Epithelial cell of esophagus (primary cell): ENCODE results near the gene CATSPER2.
"Not testable (repeated sequence)": the region's sequence is repeated elsewhere in the genome, so short reads cannot be mapped to it uniquely, and the experiment has no call there.

Experiments
- DNase-seq: peaks from one replicate; pipeline ENCODE4 v3.0.0; 2010; ENCODE audit warnings: low read depth
- H3K4me3 ChIP-seq: 2 replicates; pipeline ENCODE4 v1.5.1; 2011; ENCODE audit warnings: mild to moderate bottlenecking, low read length, control low read depth
- CTCF ChIP-seq: IDR thresholded peaks from 2 replicates; pipeline ENCODE4 v1.5.1; 2011; ENCODE audit warnings: low read depth, mild to moderate bottlenecking, low read length, control low read depth, inconsistent platforms; ENCODE audit not compliant: insufficient read depth; ENCODE audit errors: missing control alignments

CATSPER2 gene

DNA sequence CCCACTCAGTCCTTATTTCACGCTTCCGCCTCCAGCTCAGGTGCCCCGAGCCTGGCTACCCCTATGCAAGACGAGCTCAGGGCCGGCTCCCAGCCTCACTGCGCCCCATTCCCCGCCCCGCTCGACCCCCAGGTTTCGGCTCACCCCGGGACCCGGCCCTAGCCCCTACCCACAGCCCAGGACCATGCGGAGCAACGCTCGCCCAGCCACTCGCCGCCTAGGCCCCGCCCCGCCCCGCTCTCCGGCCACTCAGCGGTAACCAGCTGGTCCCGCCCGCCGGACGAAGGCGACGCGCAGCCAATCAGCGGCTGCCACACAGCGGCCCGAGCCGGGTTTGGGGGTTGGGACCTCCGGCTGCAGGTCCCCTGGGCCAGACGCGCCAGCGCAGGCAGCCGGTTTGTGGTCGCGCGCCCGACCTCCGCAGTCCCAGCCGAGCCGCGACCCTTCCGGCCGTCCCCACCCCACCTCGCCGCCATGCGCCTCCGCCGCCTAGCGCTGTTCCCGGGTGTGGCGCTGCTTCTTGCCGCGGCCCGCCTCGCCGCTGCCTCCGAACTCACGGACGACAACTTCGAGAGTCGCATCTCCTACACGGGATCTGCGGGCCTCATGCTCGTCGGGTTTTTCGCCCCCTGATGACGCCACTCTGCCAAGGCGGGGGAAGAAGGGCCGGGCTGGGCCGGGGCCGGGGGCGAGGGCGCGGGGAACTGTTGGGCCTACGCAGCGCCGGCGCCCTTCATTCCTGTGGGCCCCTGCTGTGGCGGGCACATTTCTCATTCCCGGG lies at the start of gene CATSPER2:
CATSPER2 (minus strand) TSS at position 196 of the 781 bp plus-strand sequence. CDS start 783 bp downstream, outside the sequence.
- no peak within 1 kb of the TSS for H3K4me3 ChIP-seq
- no peak for DNase-seq
- no peak for TF ChIP-seq CTCF

DNA sequence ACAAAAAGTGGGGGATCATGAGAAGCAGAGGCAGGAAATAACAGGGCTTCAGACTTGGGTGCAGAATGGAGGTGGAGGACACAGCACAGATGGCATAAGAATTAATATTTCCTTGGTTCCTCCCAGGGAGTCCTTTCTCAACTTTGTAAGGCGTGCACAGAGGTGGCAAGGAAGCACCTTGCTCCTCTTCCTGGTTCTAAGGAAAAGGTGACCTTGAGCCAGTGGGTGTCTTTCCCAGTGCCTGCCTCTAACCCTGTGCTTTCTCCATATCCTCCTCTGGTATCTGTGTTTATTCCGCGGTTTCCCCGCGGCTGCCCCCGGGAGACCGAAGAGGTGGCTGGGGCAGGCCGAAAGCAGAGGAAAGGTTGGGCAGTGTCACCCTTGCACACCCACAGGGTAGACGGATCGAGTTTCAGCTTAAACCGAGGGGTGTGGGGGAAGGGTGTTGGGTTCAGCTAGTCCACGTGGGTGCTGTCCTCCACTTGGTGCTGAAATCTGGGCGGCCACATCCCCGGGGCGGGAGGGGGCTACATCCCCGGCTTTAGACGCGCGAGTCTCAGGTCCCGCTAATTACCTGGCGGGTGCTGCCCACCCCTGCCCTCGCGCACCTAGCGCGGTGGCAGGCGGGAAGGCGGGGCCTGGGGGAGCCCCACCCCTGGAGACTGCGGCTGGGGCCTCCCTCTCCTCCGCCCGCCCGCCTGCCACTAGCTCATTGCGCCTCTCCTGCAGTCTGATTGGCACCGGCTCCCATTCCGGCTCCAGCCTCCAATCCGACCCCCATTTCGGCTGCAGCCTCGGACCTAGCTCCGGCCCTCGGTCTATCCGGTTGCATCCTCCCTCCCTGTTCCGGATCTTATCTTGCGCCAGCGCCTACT lies 44.7 kb upstream of the CATSPER2 start, which contains the start of gene CKMT1A:
CKMT1A (plus strand) TSS at position 712 of the 875 bp plus-strand sequence. CDS start 192 bp downstream, outside the sequence.
- H3K4me3 ChIP-seq, DNase-seq: not testable (repeated sequence)

GRCh38 chr15:43692679-43693078 lies 44.0 kb upstream of the CATSPER2 start:
- DNase-seq: not testable (repeated sequence)

GRCh38 chr15:43689604-43690301 lies 41.1 kb upstream of the CATSPER2 start:
- not testable (repeated sequence) for DNase-seq

More at GRCh38 chr15:43692679-43693078, 44.0 kb upstream of the CATSPER2 start:
- H3K4me3 ChIP-seq: not testable (repeated sequence)

GRCh38 chr15:43674175-43674574 lies 25.5 kb upstream of the CATSPER2 start:
- H3K4me3 ChIP-seq, DNase-seq: not testable (repeated sequence)

More at GRCh38 chr15:43689604-43690301, 41.1 kb upstream of the CATSPER2 start:
- H3K4me3 ChIP-seq: not testable (repeated sequence)

GRCh38 chr15:43666177-43666576 lies 17.5 kb upstream of the CATSPER2 start:
- DNase-seq, H3K4me3 ChIP-seq: not testable (repeated sequence)

GRCh38 chr15:43663333-43663732 lies 14.7 kb upstream of the CATSPER2 start:
- DNase-seq, H3K4me3 ChIP-seq: not testable (repeated sequence)

- DNase-seq, H3K4me3 ChIP-seq: not testable (repeated sequence)
These were observed 13.6 kb upstream of the CATSPER2 start for GRCh38 chr15:43662293-43662692.

DNA sequence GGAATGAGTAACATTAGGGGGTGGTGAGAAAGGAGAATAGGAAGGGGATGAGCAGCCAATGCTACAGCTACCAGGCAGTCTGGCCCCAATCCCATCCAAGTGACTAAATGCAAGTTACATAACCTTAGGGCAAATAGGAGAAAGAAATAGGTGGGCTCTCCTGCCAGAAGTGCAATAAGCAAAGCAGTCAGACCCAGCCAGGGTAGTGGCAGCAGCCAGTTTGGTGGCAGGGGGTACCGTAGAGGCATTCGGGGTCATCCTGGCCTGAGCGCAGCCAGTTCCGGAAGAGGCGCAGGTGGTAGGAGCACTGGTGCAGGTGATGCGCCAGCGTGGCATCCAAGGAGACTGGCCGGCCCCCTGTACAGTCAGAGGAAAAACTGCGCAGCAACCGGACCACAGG lies 11.1 kb upstream of the CATSPER2 start:
- H3K4me3 ChIP-seq, DNase-seq: not testable (repeated sequence)

- H3K4me3 ChIP-seq, DNase-seq: not testable (repeated sequence)
These were observed 834 bp upstream of the CATSPER2 start for GRCh38 chr15:43649430-43649926.

- not testable (repeated sequence) for DNase-seq, H3K4me3 ChIP-seq
These were observed 10.0 kb downstream of the CATSPER2 start for GRCh38 chr15:43638464-43639204.

DNA sequence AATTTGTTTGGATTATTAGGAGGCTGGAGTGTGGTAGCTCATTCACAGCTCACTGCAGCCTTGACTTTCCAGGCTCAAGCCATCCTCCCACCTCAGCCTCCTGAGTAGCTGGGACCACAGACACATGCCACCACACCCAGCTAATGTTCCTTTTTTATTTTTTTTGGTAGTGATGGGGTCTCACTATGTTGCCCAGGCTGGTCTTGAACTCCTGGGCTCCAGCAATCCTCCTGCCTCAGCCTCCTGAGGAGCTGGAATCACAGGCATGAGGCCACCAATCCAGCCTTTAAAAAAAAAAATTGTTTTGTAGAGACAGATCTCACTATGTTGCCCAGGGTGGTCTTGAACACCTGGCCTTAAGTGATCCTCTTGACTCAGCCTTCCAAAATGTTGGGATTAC lies 21.7 kb downstream of the CATSPER2 start:
- not testable (repeated sequence) for DNase-seq, H3K4me3 ChIP-seq
